GM18951 (cell line): Measurements from ENCODE around the gene ESYT2.
A peak's percentile ranks its signal among the peaks of the same experiment; 100 is the strongest.
"Not testable (repeated sequence)": the region's sequence is repeated elsewhere in the genome, so short reads cannot be mapped to it uniquely, and the experiment has no call there.

Experiments
- POLR2A ChIP-seq: IDR thresholded peaks from 4 replicates; pipeline ENCODE4 v1.6.1; 2011; ENCODE audit warnings: mild to moderate bottlenecking; ENCODE audit not compliant: insufficient read length, insufficient read depth; ENCODE audit errors: extremely low read depth
- in situ Hi-C: fragments of 300-500 bp; cut with MboI; formaldehyde crosslinking; loops from one replicate; pipeline ENCODE4 v1.12.0; 2022; ENCODE audit warnings: low sequenced_read_pairs, mixed read lengths, inconsistent platforms; ENCODE audit not compliant: unreplicated experiment

The ESYT2 gene, protein sequence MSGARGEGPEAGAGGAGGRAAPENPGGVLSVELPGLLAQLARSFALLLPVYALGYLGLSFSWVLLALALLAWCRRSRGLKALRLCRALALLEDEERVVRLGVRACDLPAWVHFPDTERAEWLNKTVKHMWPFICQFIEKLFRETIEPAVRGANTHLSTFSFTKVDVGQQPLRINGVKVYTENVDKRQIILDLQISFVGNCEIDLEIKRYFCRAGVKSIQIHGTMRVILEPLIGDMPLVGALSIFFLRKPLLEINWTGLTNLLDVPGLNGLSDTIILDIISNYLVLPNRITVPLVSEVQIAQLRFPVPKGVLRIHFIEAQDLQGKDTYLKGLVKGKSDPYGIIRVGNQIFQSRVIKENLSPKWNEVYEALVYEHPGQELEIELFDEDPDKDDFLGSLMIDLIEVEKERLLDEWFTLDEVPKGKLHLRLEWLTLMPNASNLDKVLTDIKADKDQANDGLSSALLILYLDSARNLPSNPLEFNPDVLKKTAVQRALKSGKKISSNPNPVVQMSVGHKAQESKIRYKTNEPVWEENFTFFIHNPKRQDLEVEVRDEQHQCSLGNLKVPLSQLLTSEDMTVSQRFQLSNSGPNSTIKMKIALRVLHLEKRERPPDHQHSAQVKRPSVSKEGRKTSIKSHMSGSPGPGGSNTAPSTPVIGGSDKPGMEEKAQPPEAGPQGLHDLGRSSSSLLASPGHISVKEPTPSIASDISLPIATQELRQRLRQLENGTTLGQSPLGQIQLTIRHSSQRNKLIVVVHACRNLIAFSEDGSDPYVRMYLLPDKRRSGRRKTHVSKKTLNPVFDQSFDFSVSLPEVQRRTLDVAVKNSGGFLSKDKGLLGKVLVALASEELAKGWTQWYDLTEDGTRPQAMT

DNA sequence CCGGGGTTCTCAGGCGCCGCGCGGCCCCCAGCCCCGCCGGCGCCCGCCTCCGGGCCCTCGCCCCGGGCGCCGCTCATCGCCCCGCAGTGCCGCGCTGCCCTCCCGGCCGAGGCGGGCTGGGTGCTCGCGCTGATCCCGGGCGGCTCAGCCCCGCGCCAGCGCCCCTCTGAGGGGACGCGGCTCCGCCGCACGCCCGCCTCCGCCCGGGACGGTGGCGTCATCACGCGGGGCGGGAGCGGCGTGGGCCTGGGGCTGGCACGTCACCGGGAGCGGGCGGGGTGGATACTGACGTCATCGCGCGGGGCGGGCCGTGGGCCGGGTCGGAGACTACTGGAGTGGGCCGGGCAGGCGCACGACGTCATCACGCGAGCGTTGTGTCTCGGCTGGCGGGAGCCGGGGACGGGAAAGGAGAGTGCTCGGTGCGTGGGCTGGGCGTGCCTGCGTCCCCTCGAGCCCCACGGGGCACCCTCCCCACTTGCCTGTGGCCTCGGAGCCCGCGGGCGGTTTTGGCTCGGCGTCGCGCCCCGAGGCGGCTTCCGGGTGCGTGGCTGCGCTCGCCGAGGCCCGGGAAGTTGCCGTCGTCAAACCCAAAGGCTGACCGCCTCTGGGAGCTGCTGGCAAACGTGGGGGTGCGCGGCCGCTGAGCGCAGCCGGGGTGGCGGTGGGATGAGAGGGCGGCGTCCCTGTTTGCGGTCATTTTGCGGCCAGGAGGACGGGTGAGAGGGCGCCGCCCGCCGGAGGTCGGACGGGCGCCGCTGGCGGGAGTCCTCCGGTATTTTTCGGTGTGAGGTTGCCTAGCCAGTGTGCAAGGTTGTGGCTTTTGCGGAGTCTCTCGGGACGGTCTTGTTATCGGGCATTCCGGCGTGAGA lies at the start of gene ESYT2:
TSS of gene ESYT2 (minus strand) at position 168 of the 869 bp plus-strand sequence. CDS start at position 77, 91 bp downstream.
- peak; percentile 99 for TF ChIP-seq POLR2A
- in situ Hi-C loops: no loop called here

DNA sequence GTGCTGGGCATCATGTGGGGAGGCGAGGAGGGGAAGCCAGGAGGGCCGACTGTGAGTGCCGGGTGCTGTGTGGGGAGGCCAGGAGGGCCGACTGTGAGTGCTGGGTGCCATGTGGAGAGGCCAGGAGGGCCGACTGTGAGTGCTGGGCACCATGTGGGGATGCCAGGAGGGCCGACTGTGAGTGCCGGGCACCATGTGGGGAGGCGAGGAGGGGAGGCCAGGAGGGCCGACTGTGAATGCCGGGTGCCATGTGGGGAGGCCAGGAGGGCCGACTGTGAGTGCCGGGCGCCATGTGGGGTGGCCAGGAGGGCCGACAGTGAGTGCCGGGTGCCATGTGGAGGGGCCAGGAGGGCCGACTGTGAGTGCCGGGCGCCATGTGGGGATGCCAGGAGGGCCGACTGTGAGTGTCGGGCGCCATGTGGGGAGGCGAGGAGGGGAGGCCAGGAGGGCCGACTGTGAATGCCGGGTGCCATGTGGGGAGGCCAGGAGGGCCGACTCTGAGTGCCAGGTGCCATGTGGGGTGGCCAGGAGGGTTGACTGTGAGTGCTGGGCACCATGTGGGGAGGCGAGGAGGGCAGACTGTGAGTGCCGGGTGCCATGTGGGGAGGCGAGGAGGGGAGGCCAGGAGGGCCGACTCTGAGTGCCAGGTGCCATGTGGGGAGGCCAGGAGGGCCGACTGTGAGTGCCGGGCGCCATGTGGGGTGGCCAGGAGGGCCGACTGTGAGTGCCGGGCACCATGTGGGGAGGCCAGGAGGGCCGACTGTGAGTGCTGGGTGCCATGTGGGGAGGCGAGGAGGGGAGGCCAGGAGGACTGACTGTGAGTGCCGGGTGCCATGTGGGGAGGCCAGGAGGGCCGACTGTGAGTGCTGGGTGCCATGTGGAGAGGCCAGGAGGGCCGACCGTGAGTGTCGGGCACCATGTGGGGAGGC lies 49.1 kb upstream of the ESYT2 start:
- in situ Hi-C loops: not testable (repeated sequence)

DNA sequence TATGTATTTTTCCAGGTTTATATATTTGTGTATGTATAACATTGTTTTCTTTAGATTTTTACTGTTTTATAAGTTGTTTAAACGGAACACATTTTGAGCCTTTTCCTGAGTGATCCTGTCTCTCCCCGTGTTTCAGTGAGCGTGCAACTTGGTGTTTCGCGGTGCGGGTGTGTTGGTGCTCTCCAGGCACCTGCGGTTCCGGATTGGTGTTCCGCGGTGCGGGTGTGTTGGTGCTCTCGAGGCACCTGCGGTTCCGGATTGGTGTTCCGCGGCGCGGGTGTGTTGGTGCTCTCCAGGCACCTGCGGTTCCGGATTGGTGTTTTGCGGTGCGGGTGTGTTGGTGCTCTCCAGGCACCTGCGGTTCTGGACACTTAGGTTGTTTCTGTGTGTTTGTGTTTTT lies 47.7 kb upstream of the ESYT2 start:
- no peak for TF ChIP-seq POLR2A
- in situ Hi-C loops: no loop called here

DNA sequence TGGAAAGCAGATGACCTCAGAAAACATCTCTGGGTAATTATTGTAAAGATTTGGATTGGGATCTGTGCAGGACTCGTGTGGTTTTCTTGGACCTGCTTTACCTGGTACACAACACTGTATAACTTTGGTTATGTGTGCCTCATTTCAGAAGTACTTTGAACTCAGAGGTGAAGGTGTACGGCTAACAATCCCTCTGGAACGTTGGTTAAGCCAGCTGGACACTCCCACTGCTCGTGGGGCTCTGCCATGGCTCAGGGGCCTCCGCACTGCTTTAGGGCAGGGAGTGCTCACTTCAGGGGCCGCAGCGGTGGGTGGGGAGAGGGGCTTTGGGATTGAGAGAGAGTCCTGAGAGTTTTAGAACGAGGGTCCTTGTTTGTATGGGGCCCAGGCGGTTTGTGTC lies 40.6 kb upstream of the ESYT2 start:
- in situ Hi-C loops: no loop called here
- no peak for TF ChIP-seq POLR2A

DNA sequence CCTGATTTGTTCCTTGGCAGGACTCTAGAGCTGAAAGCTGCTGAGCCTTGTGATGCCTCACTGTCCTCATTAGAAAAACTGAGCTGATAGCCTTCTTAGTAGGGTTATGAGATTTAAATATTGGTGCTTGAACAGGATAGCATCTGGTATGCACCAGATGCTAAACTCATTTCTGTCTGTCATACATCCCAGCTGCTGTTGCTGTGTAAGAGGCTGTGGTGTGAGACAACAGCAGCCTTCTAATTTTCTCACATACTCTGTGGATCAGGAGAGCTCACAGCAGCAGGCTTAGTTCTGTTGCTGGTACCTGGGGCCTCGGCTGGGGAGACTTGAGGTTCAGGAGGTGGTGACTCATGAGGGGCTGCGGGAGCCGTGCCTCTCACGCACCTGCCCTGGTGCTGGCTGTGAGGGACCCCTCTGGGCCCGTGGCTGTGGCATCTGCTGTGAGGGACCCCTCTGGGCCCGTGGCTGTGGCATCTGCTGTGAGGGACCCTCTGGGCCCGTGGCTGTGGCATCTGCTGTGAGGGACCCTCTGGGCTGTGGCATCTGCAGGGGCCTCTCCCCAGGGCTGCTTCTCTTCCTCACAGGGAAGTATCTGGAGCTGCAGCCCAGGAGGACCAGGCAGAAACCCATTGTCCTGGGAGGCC lies 39.6 kb upstream of the ESYT2 start:
- in situ Hi-C loops: no loop called here
- no peak for TF ChIP-seq POLR2A

DNA sequence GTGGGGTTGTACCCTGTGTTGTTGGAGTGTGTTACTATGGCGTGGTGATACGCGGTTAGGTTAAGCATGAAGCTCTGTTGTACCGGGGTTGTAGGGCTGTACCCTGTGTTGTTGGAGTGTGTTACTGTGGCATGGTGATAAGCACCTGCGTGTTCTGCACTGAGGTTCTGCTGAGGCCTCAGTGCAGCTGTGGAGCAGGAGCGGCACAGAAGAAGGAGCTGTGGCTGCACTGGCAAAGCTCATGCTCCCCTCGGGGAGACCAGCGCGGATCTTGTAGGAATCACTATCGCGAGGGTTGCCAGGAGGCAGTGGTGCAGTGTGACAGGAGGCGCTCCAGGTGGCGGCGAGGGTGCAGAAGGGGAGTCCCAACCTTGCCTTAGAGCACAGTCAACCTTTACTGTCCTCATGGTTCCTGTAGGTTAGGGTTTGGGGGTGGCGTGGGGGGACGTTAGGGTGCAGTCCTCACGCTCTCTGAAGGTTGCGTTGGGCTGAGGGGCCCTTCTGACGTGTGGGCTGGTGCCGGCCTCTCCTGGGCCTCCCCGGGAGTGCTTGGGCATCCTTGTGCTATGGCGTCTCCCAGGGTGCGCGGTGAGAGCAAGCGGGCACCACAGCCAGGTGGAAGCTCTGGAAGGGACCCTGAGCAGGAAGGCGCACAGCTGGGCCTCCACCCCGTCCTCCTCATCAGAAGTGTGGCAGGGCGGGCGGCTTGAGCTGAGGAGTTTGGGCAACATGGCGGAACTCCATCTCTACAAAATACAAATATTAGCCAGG lies 38.1 kb upstream of the ESYT2 start:
- TF ChIP-seq POLR2A: no peak
- in situ Hi-C loops: no loop called here

DNA sequence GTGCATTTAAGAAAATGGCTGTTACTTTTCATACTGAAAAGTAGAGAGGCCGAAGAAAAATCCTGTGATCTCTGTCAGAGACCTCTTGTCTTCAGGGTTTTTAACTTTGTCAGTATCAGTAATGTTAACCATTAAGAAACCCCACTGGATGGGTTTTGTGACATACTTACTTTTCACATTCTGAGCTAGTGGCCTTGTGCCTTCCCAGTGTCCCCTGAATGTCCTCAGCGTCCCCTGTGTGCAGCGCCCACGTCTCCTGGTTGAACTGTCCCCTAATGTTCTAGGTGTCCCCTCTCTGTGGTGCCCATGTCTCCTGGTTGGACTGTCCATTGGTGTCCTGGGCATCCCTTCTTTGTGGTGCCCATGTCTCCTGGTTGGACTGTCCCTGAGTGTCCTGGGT lies 36.7 kb upstream of the ESYT2 start:
- no peak for TF ChIP-seq POLR2A
- in situ Hi-C loops: no loop called here

DNA sequence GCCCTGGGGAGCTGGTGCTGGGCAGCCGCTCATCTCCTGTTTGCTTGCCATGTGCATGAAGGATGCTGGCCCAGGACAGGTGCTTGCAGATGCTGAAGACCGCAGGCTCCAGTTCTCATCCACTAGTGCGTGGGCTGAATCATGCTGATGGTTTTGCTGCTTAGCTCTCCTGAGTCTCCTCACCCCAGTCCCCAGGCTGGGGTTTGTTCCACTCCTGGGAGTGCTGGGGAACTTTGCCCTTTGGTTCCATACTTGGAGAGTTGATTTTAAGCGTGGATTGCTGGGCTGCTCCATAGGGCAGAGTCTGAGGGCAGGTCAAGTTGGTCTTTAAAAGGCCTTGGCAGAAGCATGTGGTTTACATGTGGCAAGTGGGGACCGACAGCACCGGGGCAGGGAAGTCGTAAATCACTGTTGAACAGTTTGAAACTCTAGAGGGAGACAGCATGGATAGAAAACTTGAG lies 36.2 kb upstream of the ESYT2 start:
- TF ChIP-seq POLR2A: no peak

DNA sequence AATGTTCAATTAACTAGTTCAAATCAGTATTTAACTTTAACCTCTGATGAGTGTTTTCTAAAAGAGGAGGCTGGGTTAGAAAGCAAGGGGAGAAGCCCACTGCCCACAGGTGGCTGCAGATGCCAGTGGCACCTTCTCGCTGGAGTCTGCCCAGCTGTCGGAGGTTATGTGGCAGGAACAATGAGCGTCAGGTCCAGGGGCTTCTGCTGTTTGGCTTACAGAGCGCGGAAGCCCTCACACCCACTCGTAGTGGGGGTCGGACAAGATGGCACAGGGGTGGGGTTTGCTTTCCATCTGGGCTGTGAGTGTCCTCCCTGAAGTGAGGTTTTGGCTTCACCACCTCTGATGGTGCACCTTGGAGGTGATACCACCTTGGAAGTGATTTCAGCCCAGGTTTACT lies 35.5 kb upstream of the ESYT2 start:
- in situ Hi-C loops: no loop called here
- TF ChIP-seq POLR2A: no peak

More for the DNA sequence above, 36.2 kb upstream of the ESYT2 start:
- in situ Hi-C loops: no loop called here

DNA sequence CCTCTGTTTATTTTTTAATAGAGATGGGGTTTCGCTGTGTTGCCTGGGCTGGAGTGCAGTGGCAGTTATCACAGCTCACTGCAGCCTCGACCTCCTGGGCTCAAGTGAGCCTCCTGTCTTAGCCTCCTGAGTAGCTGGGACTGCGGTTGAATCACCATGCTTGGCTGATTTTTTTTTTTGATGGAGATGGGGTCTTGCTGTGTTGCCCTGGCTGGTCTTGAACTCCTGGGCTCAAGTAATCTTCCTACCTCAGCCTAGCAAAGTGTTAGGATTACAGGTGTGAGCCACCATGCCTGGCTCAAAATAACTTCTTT lies 35.2 kb upstream of the ESYT2 start:
- TF ChIP-seq POLR2A: no peak
- in situ Hi-C loops: no loop called here
